Esophagus squamous epithelium (tissue), 5 donors: ENCODE measurements around the gene CPNE5. TPM values are rescaled to one million over a fixed set of nuclear protein-coding genes. Genes with fewer than 3 reads are reported as not detected.

ENCODE experiments used
- DNase-seq: peaks from one replicate; lab custom pipeline; 2025; lab: John Stamatoyannopoulos, UW
- H3K27ac ChIP-seq, 4 donors: fragments of 200-600 bp; sonication (generic); one replicate each; pipeline ENCODE4 v1.5.1; 2016 to 2019; ENCODE audit warnings: mild to moderate bottlenecking in 1 of 4
- H3K27me3 ChIP-seq, 4 donors: fragments of 200-600 bp; sonication (generic); 1 replicate in 3 of 4; 2 replicates in 1 of 4; pipeline versions ENCODE4 v1.5.1 to v1.6.0; 2017 to 2021; ENCODE audit warnings: antibody characterized with exemption in 1 of 4
- H3K36me3 ChIP-seq, 3 donors: fragments of 200-600 bp; sonication (generic); one replicate each; pipeline ENCODE4 v1.5.1; 2016 to 2019
- H3K4me1 ChIP-seq, 3 donors: fragments of 200-600 bp; sonication (generic); one replicate each; pipeline ENCODE4 v1.5.1; 2017 to 2019
- H3K4me3 ChIP-seq, 4 donors: fragments of 200-600 bp; sonication (generic); 1 replicate in 3 of 4; 2 replicates in 1 of 4; pipeline ENCODE4 v1.5.1; 2016 to 2019; ENCODE audit warnings: mild to moderate bottlenecking in 2 of 4, moderate library complexity in 1 of 4
- H3K9me3 ChIP-seq, 3 donors: fragments of 200-600 bp; sonication (generic); one replicate each; pipeline ENCODE4 v1.5.1; 2016 to 2019
- POLR2A ChIP-seq, 4 donors: fragments of 450-650 bp; IDR thresholded peaks; one replicate each; pipeline ENCODE4 v1.6.1; 2017; ENCODE audit warnings: antibody characterized with exemption in 4 of 4, mild to moderate bottlenecking in 4 of 4, moderate library complexity in 3 of 4
- WGBS, 2 donors: methylation state at CpG; one replicate each; pipeline ENCODE4 v1.1.5; 2018; 5-methylcytosine and 5-hydroxymethylcytosine counted together
- intact Hi-C: fragments of 100-400 bp; cut with DNase I; formaldehyde crosslinking; loops from one replicate; pipeline ENCODE4 v1.15.0; 2022
- total RNA-seq, 4 donors: library from RNA; depleted of rRNA; stranded (reverse); fragments of >200 nt; gene quantifications; one replicate each; pipeline ENCODE4 v1.1.0, GENCODE V29; 2016
- TF ChIP-seq, protein P1 (sequence below), 6 experiments: fragments of 450-650 bp in 4 of 6; fragments of 200-600 bp in 2 of 6; sonication (generic) in 2 of 6; IDR thresholded peaks; one replicate each; pipeline ENCODE4 v1.5.1; 2016 to 2019; ENCODE audit warnings: antibody characterized with exemption in 6 of 6, mild to moderate bottlenecking in 4 of 6, moderate library complexity in 4 of 6
- donor health status: DM: yes; HTN: yes; CAD: no.

Gene CPNE5
- total RNA-seq, 4 donors from 2014 or later: 1.2 to 2.5 (median 1.5) TPM

DNA sequence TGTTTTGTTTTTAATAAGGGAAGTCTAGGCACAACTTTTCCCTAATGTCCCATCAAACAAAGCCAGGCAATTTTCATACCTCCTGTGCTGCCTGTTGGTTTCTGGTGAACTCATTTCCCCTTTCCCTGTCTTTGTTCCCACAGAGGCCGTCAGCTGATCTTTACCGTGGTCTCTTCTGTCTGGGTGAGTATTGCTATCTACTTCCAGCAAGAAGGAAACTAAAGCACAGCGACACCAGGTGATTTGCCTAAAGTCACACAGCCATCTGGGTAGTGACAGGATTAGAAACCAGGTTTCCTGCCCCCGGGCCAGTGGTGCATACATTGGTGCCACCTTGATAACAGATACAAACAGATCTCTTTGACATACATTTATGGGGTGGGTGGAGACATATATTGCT lies 82.0 kb downstream of the CPNE5 start:
- TF ChIP-seq, protein P1, sequence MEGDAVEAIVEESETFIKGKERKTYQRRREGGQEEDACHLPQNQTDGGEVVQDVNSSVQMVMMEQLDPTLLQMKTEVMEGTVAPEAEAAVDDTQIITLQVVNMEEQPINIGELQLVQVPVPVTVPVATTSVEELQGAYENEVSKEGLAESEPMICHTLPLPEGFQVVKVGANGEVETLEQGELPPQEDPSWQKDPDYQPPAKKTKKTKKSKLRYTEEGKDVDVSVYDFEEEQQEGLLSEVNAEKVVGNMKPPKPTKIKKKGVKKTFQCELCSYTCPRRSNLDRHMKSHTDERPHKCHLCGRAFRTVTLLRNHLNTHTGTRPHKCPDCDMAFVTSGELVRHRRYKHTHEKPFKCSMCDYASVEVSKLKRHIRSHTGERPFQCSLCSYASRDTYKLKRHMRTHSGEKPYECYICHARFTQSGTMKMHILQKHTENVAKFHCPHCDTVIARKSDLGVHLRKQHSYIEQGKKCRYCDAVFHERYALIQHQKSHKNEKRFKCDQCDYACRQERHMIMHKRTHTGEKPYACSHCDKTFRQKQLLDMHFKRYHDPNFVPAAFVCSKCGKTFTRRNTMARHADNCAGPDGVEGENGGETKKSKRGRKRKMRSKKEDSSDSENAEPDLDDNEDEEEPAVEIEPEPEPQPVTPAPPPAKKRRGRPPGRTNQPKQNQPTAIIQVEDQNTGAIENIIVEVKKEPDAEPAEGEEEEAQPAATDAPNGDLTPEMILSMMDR (IDR thresholded peaks at IDR 0.05): no peak
- no peak for TF ChIP-seq POLR2A (IDR thresholded peaks at IDR 0.05)
- Histone ChIP-seq H3K36me3 (no peaks in the 10 kb centered on the region), H3K4me1 (peaks cover 42 to 70% (median 53%) of the 10 kb centered on the region in 3 donors), H3K27ac (peak overlapping the region; percentile 71 to 91 (median 82)), H3K4me3 (peak overlapping the region in 1 of 4 donors; percentile 40), H3K9me3 (no peaks in the 10 kb centered on the region), H3K27me3 (no peaks in the 10 kb centered on the region)
- 41 to 51% methylated on average over 4 of the region's 4 CpGs for WGBS, 2 donors
- intact Hi-C loops: loop anchor here (10.0 kb wide), 1 partner anchor 142 kb away; no protein-coding TSS in a partner anchor
- no peak for DNase-seq

DNA sequence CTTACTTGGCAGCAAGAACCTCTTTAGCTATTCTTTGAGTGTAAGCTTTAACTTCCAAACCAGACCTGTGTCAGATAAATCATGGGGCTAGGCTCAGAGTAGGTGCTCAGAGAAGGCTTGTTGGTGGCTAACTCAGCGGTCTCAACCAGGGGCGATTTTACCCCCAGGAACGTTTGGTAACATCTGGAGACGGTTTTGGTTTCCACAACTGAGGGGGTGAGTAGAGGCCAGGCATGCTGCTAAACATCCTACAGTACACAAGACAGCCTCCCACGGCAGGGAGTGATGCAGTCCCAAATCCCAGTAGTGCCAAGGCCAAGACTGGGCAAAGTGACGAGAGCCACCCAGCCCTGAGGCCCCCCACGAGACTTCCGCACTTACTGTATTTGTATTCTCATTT lies 82.5 kb downstream of the CPNE5 start:
- DNase-seq: no peak
- intact Hi-C loops: loop anchor here (10.0 kb wide), 1 partner anchor 142 kb away; no protein-coding TSS in a partner anchor
- TF ChIP-seq, protein P1 (IDR thresholded peaks at IDR 0.05): no peak
- no peak for TF ChIP-seq POLR2A (IDR thresholded peaks at IDR 0.05)
- Histone ChIP-seq H3K9me3 (no peaks in the 10 kb centered on the region), H3K36me3 (no peaks in the 10 kb centered on the region), H3K4me3 (peak overlapping the region in 1 of 4 donors; percentile 40), H3K4me1 (peaks cover 46 to 75% (median 57%) of the 10 kb centered on the region in 3 donors), H3K27ac (peak overlapping the region; percentile 71 to 91 (median 82)), H3K27me3 (no peaks in the 10 kb centered on the region)
- 60 to 66% methylated on average over 4 to 6 of the region's 8 CpGs for WGBS, 2 donors

DNA sequence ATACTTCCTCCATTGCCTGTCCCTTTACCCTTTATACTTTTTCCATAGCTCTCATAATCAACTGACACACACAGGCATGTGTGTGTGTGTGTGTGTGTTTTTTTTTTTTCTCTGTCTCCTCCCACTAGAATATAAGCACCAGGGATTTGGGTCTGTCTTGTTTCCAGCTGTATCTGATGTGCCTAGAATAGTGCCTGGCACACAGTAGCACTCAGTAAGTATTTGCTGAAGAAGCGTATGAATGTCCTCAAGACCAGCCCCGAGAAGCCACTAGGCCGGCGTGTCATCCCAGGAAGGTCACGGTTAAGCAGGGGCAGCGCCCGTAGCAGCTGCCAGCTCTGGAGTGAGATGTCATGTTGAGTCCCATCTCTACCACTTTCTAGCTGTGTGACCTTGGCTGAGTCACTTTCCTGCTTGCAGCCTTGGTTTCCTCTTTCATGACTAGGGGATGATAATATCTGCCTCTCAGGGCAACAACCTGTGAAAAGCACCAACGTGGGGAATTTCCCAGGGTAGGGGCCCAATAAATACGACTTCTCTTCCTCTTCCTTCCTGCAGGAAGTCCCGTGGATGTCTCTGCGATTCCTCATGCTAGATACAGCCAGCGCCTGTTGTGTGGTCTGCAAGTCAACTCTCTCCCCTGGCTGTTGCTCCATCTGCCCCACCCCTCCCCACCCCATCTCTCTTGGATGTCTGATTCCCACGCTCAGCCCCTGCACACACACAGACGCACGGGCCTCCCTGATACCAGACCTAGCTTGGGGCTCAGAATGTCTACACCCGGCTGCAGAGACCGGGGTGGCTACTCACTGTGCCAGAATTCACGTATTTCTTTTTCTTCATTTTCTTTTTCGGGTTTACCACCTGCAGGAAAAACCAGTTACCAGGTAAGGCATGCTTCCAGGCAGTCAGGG lies 83.6 kb downstream of the CPNE5 start:
- Histone ChIP-seq H3K9me3 (no peaks in the 10 kb centered on the region), H3K4me1 (peaks cover 52 to 86% (median 62%) of the 10 kb centered on the region in 3 donors), H3K27me3 (no peaks in the 10 kb centered on the region), H3K36me3 (no peaks in the 10 kb centered on the region), H3K4me3 (peak overlapping the region in 1 of 4 donors; percentile 40), H3K27ac (peak overlapping the region; percentile 71 to 91 (median 82))
- 25 to 50% methylated on average over 14 to 19 of the region's 19 CpGs for WGBS, 2 donors
- TF ChIP-seq, protein P1 (IDR thresholded peaks at IDR 0.05): no peak
- TF ChIP-seq POLR2A (IDR thresholded peaks at IDR 0.05): no peak
- intact Hi-C loops: loop anchor here (10.0 kb wide), 1 partner anchor 141 kb away; no protein-coding TSS in a partner anchor
- DNase-seq: no peak

DNA sequence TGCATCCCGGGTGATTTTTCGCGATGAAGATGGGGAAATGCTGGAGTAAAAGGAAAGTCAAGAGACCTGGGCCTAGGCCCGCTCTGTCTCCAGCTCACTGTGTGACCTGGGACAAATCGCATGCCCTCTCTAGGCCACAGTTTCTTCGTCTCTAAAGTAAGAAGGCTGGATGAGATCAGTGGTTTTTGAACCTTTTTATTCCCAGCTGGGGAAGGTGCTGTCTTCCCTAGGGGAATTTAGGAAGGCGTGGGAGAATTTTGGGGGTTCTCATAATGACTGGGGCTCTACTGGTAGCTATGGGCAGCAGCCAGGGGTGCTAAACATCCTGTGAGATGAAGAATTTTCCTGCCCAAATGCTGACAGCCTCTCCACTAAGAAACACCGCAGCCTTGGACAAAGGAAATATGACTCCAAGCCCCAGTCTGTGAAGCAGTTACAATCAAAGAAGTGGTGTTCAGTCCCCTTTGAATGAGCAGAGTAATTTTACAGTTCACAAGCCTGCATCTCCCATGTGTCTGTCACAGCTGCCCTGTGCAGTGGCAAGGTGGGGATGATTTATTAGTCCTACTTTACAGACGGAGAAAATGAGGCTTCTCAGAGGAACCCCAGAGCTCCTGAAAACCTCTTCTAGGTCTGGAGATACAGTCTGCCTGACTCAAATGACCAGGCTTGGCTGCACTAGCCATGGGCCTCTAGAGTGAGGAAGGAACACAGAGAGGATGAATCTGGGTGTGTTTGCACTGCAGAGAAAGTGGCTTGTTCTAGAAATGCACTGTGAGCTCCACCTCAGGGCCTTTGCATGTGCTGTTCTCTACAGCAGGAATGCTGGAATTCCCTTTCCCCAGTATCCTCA lies 84.4 kb downstream of the CPNE5 start:
- Histone ChIP-seq H3K4me1 (peaks cover 52 to 94% (median 62%) of the 10 kb centered on the region in 3 donors), H3K27ac (peak overlapping the region; percentile 36 to 91 (median 79))
- intact Hi-C loops: loop anchor here (10.0 kb wide), 1 partner anchor 140 kb away; no protein-coding TSS in a partner anchor

More for the DNA sequence above, 84.4 kb downstream of the CPNE5 start:
- TF ChIP-seq, protein P1 (IDR thresholded peaks at IDR 0.05): no peak
- TF ChIP-seq POLR2A (IDR thresholded peaks at IDR 0.05): no peak
- H3K4me3 ChIP-seq: no peak overlapping the region
- 86 to 92% methylated on average over 9 of the region's 9 CpGs for WGBS, 2 donors
- DNase-seq: no peak
- no peaks in the 10 kb centered on the region for H3K27me3 ChIP-seq
- H3K36me3 ChIP-seq: no peaks in the 10 kb centered on the region
- H3K9me3 ChIP-seq: no peaks in the 10 kb centered on the region
